Esophagus (tissue), 2 donors: ENCODE measurements around the gene RUVBL1. TPM values are rescaled to one million over a fixed set of nuclear protein-coding genes. Genes with fewer than 3 reads are reported as not detected.

Source experiments
- H3K27ac ChIP-seq, 2 donors: one replicate each; pipeline ENCODE4 v1.5.1; 2013; ENCODE audit warnings: low read depth in 2 of 2, mild to moderate bottlenecking in 2 of 2, inconsistent platforms in 1 of 2, low read length in 1 of 2, moderate library complexity in 1 of 2
- H3K27me3 ChIP-seq, 2 donors: one replicate each; pipeline ENCODE4 v1.6.1; 2013; ENCODE audit warnings: low read length in 2 of 2, control low read depth in 1 of 2, mild to moderate bottlenecking in 1 of 2; ENCODE audit not compliant: insufficient read depth in 2 of 2, control insufficient read depth in 1 of 2
- H3K36me3 ChIP-seq, 2 donors: one replicate each; pipeline ENCODE4 v1.6.1; 2013; ENCODE audit warnings: low read length in 1 of 2; ENCODE audit not compliant: control insufficient read depth in 2 of 2, insufficient read depth in 2 of 2
- H3K4me1 ChIP-seq, 2 donors: one replicate each; pipeline ENCODE4 v1.6.1; 2013; ENCODE audit warnings: low read length in 1 of 2; ENCODE audit not compliant: control insufficient read depth in 2 of 2, insufficient read depth in 2 of 2
- H3K4me3 ChIP-seq, 2 donors: one replicate each; pipeline ENCODE4 v1.5.1; 2013; ENCODE audit warnings: low read length in 2 of 2, mild to moderate bottlenecking in 2 of 2, low read depth in 1 of 2, moderate library complexity in 1 of 2
- H3K9me3 ChIP-seq, 2 donors: one replicate each; pipeline ENCODE4 v1.6.1; 2013; ENCODE audit warnings: mild to moderate bottlenecking in 2 of 2, low read depth in 1 of 2, low read length in 1 of 2, moderate library complexity in 1 of 2; ENCODE audit not compliant: control insufficient read depth in 2 of 2, insufficient read depth in 1 of 2
- WGBS, 2 donors: extraction: QIAGEN DNeasy Blood & Tissue Kit; methylation state at CpG; one replicate each; pipeline ENCODE4 v1.1.7; 2013; 5-methylcytosine and 5-hydroxymethylcytosine counted together
- polyA plus RNA-seq, 2 donors: library from polyadenylated mRNA; stranded (reverse); fragments of 200-250 nt; gene quantifications; one replicate each; pipeline ENCODE4 v1.2.3, GENCODE V29; 2013
- donor health status: healthy with polysubstance abuse.
- donor health status: Bipolar disorder and iron deficiency.

RUVBL1 gene
- polyA plus RNA-seq = 10 to 100 TPM in 1 of 2 donors, 1 to 10 TPM in 1; 7.5 to 32.5 TPM

GRCh38 chr3:128123538-128124368, at the start of gene RUVBL1:
Gene RUVBL1, minus strand, starts transcription at chr3:128123812. Its CDS starts 88 bp downstream, at chr3:128123724.
- Histone ChIP-seq H3K4me3 (peak within 1 kb of the TSS; percentile 86 to 96), H3K36me3 (peaks cover 0 to 4% of the 10 kb centered on the region in 2 donors), H3K27ac (peak within 1 kb of the TSS; percentile 71 to 72), H3K4me1 (no peaks in the 10 kb centered on the region), H3K27me3 (no peaks in the 10 kb centered on the region), H3K9me3 (no peaks in the 10 kb centered on the region)
- WGBS, 2 donors = 3% methylated on average over 46 to 47 of the region's 47 CpGs

- Histone ChIP-seq H3K4me1 (no peaks in the 10 kb centered on the region), H3K27ac (no peak overlapping the region), H3K36me3 (no peaks in the 10 kb centered on the region), H3K4me3 (no peak overlapping the region), H3K27me3 (no peaks in the 10 kb centered on the region), H3K9me3 (no peaks in the 10 kb centered on the region)
- WGBS, 2 donors = 82 to 86% methylated on average over 8 of the region's 8 CpGs
Observed at GRCh38 chr3:128173200-128173599, 49.6 kb upstream of the RUVBL1 start.

- Histone ChIP-seq H3K36me3 (no peaks in the 10 kb centered on the region), H3K4me1 (no peaks in the 10 kb centered on the region), H3K27me3 (no peaks in the 10 kb centered on the region), H3K4me3 (no peak overlapping the region), H3K27ac (no peak overlapping the region), H3K9me3 (no peaks in the 10 kb centered on the region)
- 31 to 37% methylated on average over 5 of the region's 5 CpGs for WGBS, 2 donors
Observed at GRCh38 chr3:128170866-128171516, 47.4 kb upstream of the RUVBL1 start.

- H3K4me1 ChIP-seq = no peaks in the 10 kb centered on the region
- no peaks in the 10 kb centered on the region for H3K27me3 ChIP-seq
- H3K27ac ChIP-seq = no peak overlapping the region
- 83 to 90% methylated on average over 4 of the region's 4 CpGs for WGBS, 2 donors
- no peaks in the 10 kb centered on the region for H3K9me3 ChIP-seq
- no peak overlapping the region for H3K4me3 ChIP-seq
- H3K36me3 ChIP-seq = no peaks in the 10 kb centered on the region
Observed at GRCh38 chr3:128168836-128169235, 45.2 kb upstream of the RUVBL1 start.

GRCh38 chr3:128167973-128168674, 44.5 kb upstream of the RUVBL1 start:
- H3K4me1 ChIP-seq = no peaks in the 10 kb centered on the region
- no peaks in the 10 kb centered on the region for H3K27me3 ChIP-seq
- WGBS, 2 donors = 77 to 84% methylated on average over 5 of the region's 5 CpGs
- no peak overlapping the region for H3K27ac ChIP-seq
- H3K4me3 ChIP-seq = no peak overlapping the region
- no peaks in the 10 kb centered on the region for H3K9me3 ChIP-seq
- H3K36me3 ChIP-seq = no peaks in the 10 kb centered on the region

DNA sequence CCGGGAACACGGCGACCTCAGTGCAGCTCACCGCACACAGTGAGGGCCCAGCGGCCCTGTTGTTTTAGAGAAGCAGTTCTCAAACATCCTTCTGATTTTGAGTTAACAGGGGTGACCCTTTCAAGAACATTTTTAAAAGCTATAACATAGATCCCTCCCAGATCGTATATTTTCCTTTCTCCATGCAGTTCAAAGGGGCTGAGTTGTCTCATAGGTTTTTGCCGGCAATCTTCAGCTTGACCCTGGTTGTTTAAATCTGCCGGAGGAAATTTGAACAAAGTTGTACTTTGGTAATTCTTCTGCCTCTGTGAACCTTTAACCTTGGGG, 44.0 kb upstream of the RUVBL1 start:
- Histone ChIP-seq H3K27ac (no peak overlapping the region), H3K4me3 (no peak overlapping the region), H3K4me1 (no peaks in the 10 kb centered on the region), H3K27me3 (no peaks in the 10 kb centered on the region), H3K36me3 (no peaks in the 10 kb centered on the region), H3K9me3 (no peaks in the 10 kb centered on the region)
- WGBS, 2 donors = 93 to 94% methylated on average over 8 of the region's 8 CpGs

DNA sequence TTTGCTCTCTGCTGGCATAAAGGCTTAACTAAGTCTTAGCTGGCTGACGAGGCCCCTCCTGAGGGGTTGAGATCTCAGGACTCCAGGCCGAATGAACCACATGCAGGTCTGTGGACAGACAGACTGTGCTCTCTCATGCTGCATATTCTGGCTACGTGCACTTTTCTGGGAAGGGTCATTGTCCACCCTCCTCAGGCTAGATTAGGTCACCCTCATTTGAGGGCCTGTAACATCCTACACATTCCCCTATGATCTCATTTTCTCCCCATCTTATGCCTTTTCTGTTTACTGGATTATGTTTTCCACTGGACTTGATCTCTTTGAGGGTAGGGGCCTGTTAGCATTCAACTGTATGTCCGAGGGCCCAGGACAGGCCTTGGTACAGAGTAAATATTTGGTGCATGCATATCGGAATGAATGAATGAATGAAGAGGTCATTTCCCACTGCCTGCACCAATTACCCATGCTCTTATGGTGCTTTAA, 43.4 kb upstream of the RUVBL1 start:
- no peaks in the 10 kb centered on the region for H3K36me3 ChIP-seq
- no peaks in the 10 kb centered on the region for H3K27me3 ChIP-seq
- WGBS, 2 donors = 92% methylated on average over 5 of the region's 5 CpGs
- no peak overlapping the region for H3K27ac ChIP-seq
- no peaks in the 10 kb centered on the region for H3K4me1 ChIP-seq
- no peaks in the 10 kb centered on the region for H3K9me3 ChIP-seq
- H3K4me3 ChIP-seq = no peak overlapping the region

DNA sequence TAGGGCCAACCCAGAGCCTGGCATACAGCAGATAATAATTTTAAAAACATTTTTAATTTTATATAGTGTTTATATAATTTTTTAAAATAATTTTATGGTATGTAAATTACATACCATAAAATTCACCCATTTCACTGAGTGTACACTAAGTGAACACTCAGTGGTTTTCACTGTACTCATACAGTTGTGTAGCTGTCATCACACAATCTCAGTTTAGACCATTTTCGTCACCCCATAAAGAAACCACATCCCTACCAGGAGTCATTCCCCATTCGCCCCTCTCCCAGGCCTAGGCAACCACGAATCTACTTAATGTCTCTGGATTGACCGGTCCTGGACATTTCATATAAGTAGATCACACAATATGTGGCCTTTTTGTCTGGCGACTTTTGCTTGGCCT, 39.8 kb upstream of the RUVBL1 start:
- Histone ChIP-seq H3K4me3 (no peak overlapping the region), H3K4me1 (no peaks in the 10 kb centered on the region), H3K27ac (no peak overlapping the region), H3K9me3 (no peaks in the 10 kb centered on the region), H3K36me3 (no peaks in the 10 kb centered on the region), H3K27me3 (no peaks in the 10 kb centered on the region)
- WGBS, 2 donors = 66 to 93% methylated on average over 5 of the region's 5 CpGs

DNA sequence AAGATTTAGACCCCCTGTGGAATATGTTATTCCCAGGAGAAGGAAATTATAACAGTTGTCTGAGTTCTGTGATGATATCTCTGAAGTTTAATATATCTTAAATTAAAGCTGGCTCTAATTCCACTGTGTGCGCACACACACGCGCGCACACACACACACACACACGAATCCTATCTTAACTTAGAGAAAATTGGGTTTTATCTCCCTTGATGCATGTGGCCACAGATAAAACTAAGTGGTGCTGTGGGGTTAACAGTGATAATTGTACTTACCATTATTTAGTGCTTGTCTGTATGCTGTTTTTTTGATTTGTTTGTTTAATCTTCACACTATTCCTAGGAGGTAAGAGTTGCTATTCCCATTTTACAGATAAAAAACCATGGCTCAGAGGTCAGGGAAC, 37.0 kb upstream of the RUVBL1 start:
- H3K27ac ChIP-seq = no peak overlapping the region
- 95 to 97% methylated on average over 5 of the region's 5 CpGs for WGBS, 2 donors
- H3K4me3 ChIP-seq = no peak overlapping the region
- H3K36me3 ChIP-seq = no peaks in the 10 kb centered on the region
- H3K9me3 ChIP-seq = no peaks in the 10 kb centered on the region
- H3K27me3 ChIP-seq = no peaks in the 10 kb centered on the region
- no peaks in the 10 kb centered on the region for H3K4me1 ChIP-seq
